ENCODE measurements around the gene CRNN. TPM values are rescaled to one million over a fixed set of nuclear protein-coding genes. Genes with fewer than 3 reads are reported as not detected.

The CRNN gene
- total RNA-seq, 1 experiment from 2014 or later = not detected

- Histone ChIP-seq H2BK20ac (ENCODE audit: low read depth, low read length, poor library complexity, severe bottlenecking) (no peak overlapping the region), H3K23ac (ENCODE audit: insufficient read length, low read depth, low read length) (no peak overlapping the region), H3K79me1 (ENCODE audit: insufficient read depth, low read depth, low read length, poor library complexity, severe bottlenecking) (no peaks in the 10 kb centered on the region), H3K4me1 (ENCODE audit: insufficient read depth, low read length) (no peaks in the 10 kb centered on the region), H4K8ac (replicated peaks; ENCODE audit: insufficient read length, low read depth, low read length) (no peak overlapping the region), H4K20me1 (ENCODE audit: control insufficient read depth, insufficient read depth, insufficient read length) (no peaks in the 10 kb centered on the region), H2AK5ac (ENCODE audit: insufficient read length, low read length) (no peak overlapping the region), H2AFZ (ENCODE audit: low read length) (no peak overlapping the region), H4K5ac (ENCODE audit: insufficient read length, low read depth, low read length) (no peak overlapping the region), H2BK12ac (ENCODE audit: insufficient read length, low read depth, low read length) (no peak overlapping the region), H3K56ac (ENCODE audit: insufficient read length, low read depth, low read length) (no peak overlapping the region), H3K18ac (ENCODE audit: insufficient read length, low read depth, low read length) (no peak overlapping the region), H4K91ac (ENCODE audit: insufficient read length, low read depth, low read length) (no peak overlapping the region), H3K23me2 (ENCODE audit: insufficient read length, low read depth, low read length, poor library complexity, severe bottlenecking) (no peaks in the 10 kb centered on the region), H3K9me3 (ENCODE audit: control insufficient read depth, low read depth, low read length) (peaks cover 67% of the 10 kb centered on the region), H2BK15ac (ENCODE audit: low read depth, low read length) (no peak overlapping the region), H3K9ac (ENCODE audit: extremely low read depth, insufficient read length, low read length) (no peak overlapping the region), H3K4me2 (ENCODE audit: insufficient read depth, insufficient read length, low read length) (no peak overlapping the region), H3K27me3 (ENCODE audit: insufficient read depth, low read length) (no peaks in the 10 kb centered on the region), H3K14ac (ENCODE audit: insufficient read depth, low read length) (no peak overlapping the region), H3K79me2 (ENCODE audit: insufficient read depth, low read length) (no peaks in the 10 kb centered on the region), H3K4ac (ENCODE audit: low read depth, low read length) (no peak overlapping the region), H3T11ph (ENCODE audit: low read length) (no peak overlapping the region), H2BK120ac (ENCODE audit: low read depth, low read length, poor library complexity, severe bottlenecking) (no peak overlapping the region), H3K27ac (ENCODE audit: insufficient read length, low read depth, low read length) (no peak overlapping the region), H2BK5ac (ENCODE audit: insufficient read length, low read length) (no peak overlapping the region)
- no peaks in the 10 kb centered on the region for H3K4me1 Mint-ChIP-seq
- no CpG with 5 or more reads among the region's 2 CpGs for WGBS (ENCODE audit: extremely low coverage, insufficient read length, low lambda C conversion rate)
- peaks cover 0 to 24% (median 1%) of the 10 kb centered on the region in 3 experiments; a peak in 4 of 7 replicates for H3K36me3 Mint-ChIP-seq (ENCODE audit: insufficient read depth in 1 of 3, low read depth in 3 of 3)
- H3K27ac Mint-ChIP-seq = no peak overlapping the region
- no peaks in the 10 kb centered on the region for H3K27me3 Mint-ChIP-seq (ENCODE audit: low read depth)
- no peak overlapping the region for H3K4me3 Mint-ChIP-seq
- H3K9me3 Mint-ChIP-seq = peaks cover 32 to 43% of the 10 kb centered on the region in 2 experiments
- DNase-seq = no peak
- no peak for TF ChIP-seq CTCF (conservative IDR thresholded peaks at IDR 0.05)
Measured at GRCh38 chr1:152449661-152450060, 35.6 kb upstream of the CRNN start.

Data from H9 (cell line).